ENCODE data around the gene PHF2.

GRCh38 chr9:93721417-93721965, 145.1 kb downstream of the PHF2 start:
- TF ChIP-seq CTCF (IDR thresholded peaks at IDR 0.05; ENCODE audit: insufficient read depth, low read length, poor library complexity, severe bottlenecking) (no peak), EZH2phosphoT487 (conservative IDR thresholded peaks at IDR 0.05; ENCODE audit: low read length) (no peak)

Measured in SU-DHL-6 (cell line).